Mesenchymal stem cell (in vitro differentiated cells and primary cell): ENCODE measurements around the gene RNF13.
"Not testable (repeated sequence)": the region's sequence is repeated elsewhere in the genome, so short reads cannot be mapped to it uniquely, and the experiment has no call there.

Source experiments
- DNase-seq: peaks from one replicate; pipeline ENCODE4 v3.0.0-alpha.2; 2013
- H2AFZ ChIP-seq: one replicate; pipeline ENCODE4 v1.6.1; 2013; ENCODE audit warnings: low read depth, mild to moderate bottlenecking, control low read depth, inconsistent platforms, low read length, moderate library complexity
- H2AK5ac ChIP-seq: 2 replicates; pipeline ENCODE4 v1.6.1; 2013; ENCODE audit warnings: low read length, moderate library complexity, mild to moderate bottlenecking, inconsistent platforms; ENCODE audit not compliant: severe bottlenecking
- H2BK120ac ChIP-seq: one replicate; pipeline ENCODE4 v1.6.1; 2013; ENCODE audit warnings: low read depth, mild to moderate bottlenecking, inconsistent platforms, low read length, moderate library complexity
- H2BK12ac ChIP-seq, 2 experiments: one replicate each; pipeline ENCODE4 v1.6.1; 2013; ENCODE audit warnings: inconsistent platforms in 2 of 2, low read length in 2 of 2, mild to moderate bottlenecking in 2 of 2, moderate library complexity in 2 of 2, control low read depth in 1 of 2
- H2BK15ac ChIP-seq: one replicate; pipeline ENCODE4 v1.6.1; 2013; ENCODE audit warnings: mild to moderate bottlenecking, low read depth, inconsistent platforms; ENCODE audit not compliant: poor library complexity, severe bottlenecking
- H2BK5ac ChIP-seq: 2 replicates; pipeline ENCODE4 v1.6.1; 2013; ENCODE audit warnings: low read depth, mild to moderate bottlenecking, low read length, control low read depth, inconsistent platforms; ENCODE audit not compliant: poor library complexity, severe bottlenecking
- H3K14ac ChIP-seq, 2 experiments: one replicate each; pipeline ENCODE4 v1.6.1; 2013; ENCODE audit warnings: inconsistent platforms in 2 of 2, low read length in 2 of 2, control low read depth in 1 of 2, mild to moderate bottlenecking in 1 of 2, moderate library complexity in 1 of 2
- H3K18ac ChIP-seq, 2 experiments: one replicate each; pipeline ENCODE4 v1.6.1; 2013; ENCODE audit warnings: inconsistent platforms in 2 of 2, low read length in 2 of 2, control low read depth in 1 of 2, low read depth in 1 of 2, mild to moderate bottlenecking in 1 of 2
- H3K23ac ChIP-seq, 2 experiments: one replicate each; pipeline ENCODE4 v1.6.1; 2013; ENCODE audit warnings: inconsistent platforms in 2 of 2, low read length in 2 of 2, mild to moderate bottlenecking in 2 of 2, moderate library complexity in 2 of 2, control low read depth in 1 of 2
- H3K27ac ChIP-seq: 2 replicates; pipeline ENCODE4 v1.5.1; 2013; ENCODE audit warnings: mild to moderate bottlenecking, moderate library complexity, low read length, control low read depth, inconsistent platforms; ENCODE audit not compliant: poor library complexity, severe bottlenecking
- H3K27me3 ChIP-seq, 2 experiments: 2 replicates each; pipeline versions ENCODE4 v1.6.1 to v1.7.0; 2013; ENCODE audit warnings: low read length in 2 of 2, mild to moderate bottlenecking in 2 of 2, moderate library complexity in 2 of 2, control low read depth in 1 of 2, inconsistent platforms in 1 of 2; ENCODE audit not compliant: control insufficient read depth in 1 of 2, insufficient read depth in 1 of 2
- H3K36me3 ChIP-seq, 2 experiments: 2 replicates each; pipeline versions ENCODE4 v1.6.1 to v1.7.0; 2013; ENCODE audit warnings: low read length in 2 of 2, control low read depth in 1 of 2, inconsistent platforms in 1 of 2, low read depth in 1 of 2, mild to moderate bottlenecking in 1 of 2; ENCODE audit not compliant: insufficient read depth in 2 of 2, control insufficient read depth in 1 of 2
- H3K4ac ChIP-seq, 2 experiments: one replicate each; pipeline ENCODE4 v1.6.1; 2013; ENCODE audit warnings: inconsistent platforms in 2 of 2, low read length in 2 of 2, mild to moderate bottlenecking in 2 of 2, moderate library complexity in 2 of 2, control low read depth in 1 of 2, low read depth in 1 of 2
- H3K4me1 ChIP-seq: 2 replicates; pipeline ENCODE4 v1.6.1; 2013; ENCODE audit warnings: low read depth, low read length, control low read depth; ENCODE audit not compliant: control insufficient read depth, insufficient read depth
- H3K4me2 ChIP-seq: 2 replicates; pipeline ENCODE4 v1.6.1; 2013; ENCODE audit warnings: low read length, mild to moderate bottlenecking, inconsistent platforms; ENCODE audit not compliant: poor library complexity, severe bottlenecking
- H3K4me3 ChIP-seq, 2 experiments: 2 replicates each; pipeline versions ENCODE4 v1.5.1 to v1.7.0; 2013; ENCODE audit warnings: low read length in 2 of 2, mild to moderate bottlenecking in 2 of 2, control low read depth in 1 of 2, low read depth in 1 of 2; ENCODE audit not compliant: insufficient read depth in 1 of 2
- H3K79me1 ChIP-seq: replicated peaks from 2 replicates; pipeline ENCODE4 v1.6.1; 2013; ENCODE audit warnings: mild to moderate bottlenecking, control low read depth, low read length, inconsistent platforms; ENCODE audit not compliant: poor library complexity, severe bottlenecking
- H3K9ac ChIP-seq: 2 replicates; pipeline ENCODE4 v1.7.0; 2013; ENCODE audit warnings: mild to moderate bottlenecking, low read length, moderate library complexity
- H3K9me3 ChIP-seq: 2 replicates; pipeline ENCODE4 v1.7.0; 2013; ENCODE audit warnings: mild to moderate bottlenecking, low read length; ENCODE audit not compliant: control insufficient read depth
- H4K8ac ChIP-seq: one replicate; pipeline ENCODE4 v1.6.1; 2013; ENCODE audit warnings: inconsistent platforms, mild to moderate bottlenecking, low read length, moderate library complexity
- H4K91ac ChIP-seq: one replicate; pipeline ENCODE4 v1.6.1; 2013; ENCODE audit warnings: mild to moderate bottlenecking, low read length, inconsistent platforms
- whole genome bisulfite sequencing: methylation state at CpG from one replicate; pipeline ENCODE4 v1.1.7; 2013; ENCODE audit warnings: mixed read lengths; 5-methylcytosine and 5-hydroxymethylcytosine counted together

Gene RNF13

GRCh38 chr3:149829631-149830030 lies 16.6 kb downstream of the RNF13 start:
- not testable (repeated sequence) for H3K4me1 ChIP-seq, H3K27ac ChIP-seq, H2BK5ac ChIP-seq, H4K91ac ChIP-seq, H3K14ac ChIP-seq, H4K8ac ChIP-seq, H2AK5ac ChIP-seq, DNase-seq, H2AFZ ChIP-seq, H2BK15ac ChIP-seq, H2BK120ac ChIP-seq, H3K4me3 ChIP-seq, H2BK12ac ChIP-seq, H3K9ac ChIP-seq, H3K18ac ChIP-seq, H3K4ac ChIP-seq, H3K27me3 ChIP-seq, H3K4me2 ChIP-seq, H3K23ac ChIP-seq, H3K36me3 ChIP-seq
- peaks cover 26% of the 10 kb centered on the region for H3K9me3 ChIP-seq
- WGBS = 100% methylated on average over 2 of the region's 4 CpGs
- H3K79me1 ChIP-seq = peaks cover 24% of the 10 kb centered on the region

DNA sequence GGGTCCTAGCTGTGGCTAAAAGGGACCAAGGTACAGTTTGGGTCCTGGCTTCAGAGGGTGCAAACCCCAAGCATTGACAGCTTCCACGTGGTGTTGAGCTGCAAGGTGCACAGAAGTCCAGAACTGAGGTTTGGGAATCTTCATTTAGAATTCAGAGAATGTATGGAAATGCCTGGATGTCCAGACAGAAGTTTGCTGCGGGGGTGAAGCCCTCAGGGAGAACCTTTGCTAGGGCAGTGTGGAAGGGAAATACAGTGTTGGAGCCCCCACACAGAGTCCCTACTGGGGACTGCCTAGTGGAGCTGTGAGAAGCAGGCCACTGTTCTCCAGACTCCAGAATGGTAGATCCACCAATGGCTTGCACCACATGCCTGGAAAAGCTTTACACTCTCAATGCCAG lies 17.9 kb downstream of the RNF13 start:
- Histone ChIP-seq H3K79me1 (peaks cover 21% of the 10 kb centered on the region), H3K23ac (no peak overlapping the region), H3K27ac (no peak overlapping the region), H2BK120ac (no peak overlapping the region), H3K9me3 (peaks cover 36% of the 10 kb centered on the region), H3K4ac (no peak overlapping the region), H3K4me1 (no peaks in the 10 kb centered on the region), H3K18ac (no peak overlapping the region), H2AFZ (no peak overlapping the region), H3K4me2 (no peak overlapping the region), H4K8ac (no peak overlapping the region), H3K27me3 (no peaks in the 10 kb centered on the region), H2BK15ac (no peak overlapping the region), H3K9ac (no peak overlapping the region), H3K14ac (no peak overlapping the region), H2BK5ac (no peak overlapping the region), H3K4me3 (no peak overlapping the region), H4K91ac (no peak overlapping the region), H3K36me3 (peaks cover 0 to 6% of the 10 kb centered on the region in 2 experiments), H2AK5ac (no peak overlapping the region), H2BK12ac (no peak overlapping the region)
- WGBS = 93% methylated on average over 2 of the region's 2 CpGs
- DNase-seq = no peak

GRCh38 chr3:149831321-149831720 lies 18.3 kb downstream of the RNF13 start:
- no peak overlapping the region for H3K14ac ChIP-seq
- H2BK120ac ChIP-seq = no peak overlapping the region
- WGBS = 94% methylated on average over 4 of the region's 4 CpGs
- no peak overlapping the region for H3K23ac ChIP-seq
- no peak overlapping the region for H3K4me2 ChIP-seq
- no peak overlapping the region for H2BK12ac ChIP-seq
- DNase-seq = no peak
- peaks cover 36% of the 10 kb centered on the region for H3K9me3 ChIP-seq
- H2BK5ac ChIP-seq = no peak overlapping the region
- no peak overlapping the region for H3K4ac ChIP-seq
- no peak overlapping the region for H3K27ac ChIP-seq
- H2AK5ac ChIP-seq = no peak overlapping the region
- no peak overlapping the region for H3K18ac ChIP-seq
- H3K79me1 ChIP-seq = peaks cover 19% of the 10 kb centered on the region
- no peaks in the 10 kb centered on the region for H3K27me3 ChIP-seq
- H2AFZ ChIP-seq = no peak overlapping the region
- no peak overlapping the region for H3K9ac ChIP-seq
- no peak overlapping the region for H2BK15ac ChIP-seq
- peaks cover 0 to 6% of the 10 kb centered on the region in 2 experiments for H3K36me3 ChIP-seq
- no peak overlapping the region for H4K8ac ChIP-seq
- no peaks in the 10 kb centered on the region for H3K4me1 ChIP-seq
- no peak overlapping the region for H4K91ac ChIP-seq
- H3K4me3 ChIP-seq = no peak overlapping the region

GRCh38 chr3:149832086-149832485 lies 19.1 kb downstream of the RNF13 start:
- 94% methylated on average over 1 of the region's 1 CpG for WGBS
- no peak overlapping the region for H2BK15ac ChIP-seq
- H3K79me1 ChIP-seq = peaks cover 18% of the 10 kb centered on the region
- H3K4me3 ChIP-seq = no peak overlapping the region
- H3K23ac ChIP-seq = no peak overlapping the region
- H3K9ac ChIP-seq = no peak overlapping the region
- no peak overlapping the region for H2AFZ ChIP-seq
- DNase-seq = no peak
- peaks cover 36% of the 10 kb centered on the region for H3K9me3 ChIP-seq
- H2AK5ac ChIP-seq = no peak overlapping the region
- H3K4me1 ChIP-seq = no peaks in the 10 kb centered on the region
- H2BK12ac ChIP-seq = no peak overlapping the region
- H2BK5ac ChIP-seq = no peak overlapping the region
- H4K91ac ChIP-seq = no peak overlapping the region
- no peak overlapping the region for H3K18ac ChIP-seq
- H3K36me3 ChIP-seq = peaks cover 0 to 6% of the 10 kb centered on the region in 2 experiments
- H3K27ac ChIP-seq = no peak overlapping the region
- no peak overlapping the region for H3K4me2 ChIP-seq
- H4K8ac ChIP-seq = no peak overlapping the region
- H2BK120ac ChIP-seq = no peak overlapping the region
- no peaks in the 10 kb centered on the region for H3K27me3 ChIP-seq
- H3K14ac ChIP-seq = no peak overlapping the region
- H3K4ac ChIP-seq = no peak overlapping the region
